Renal cortical epithelial cell (primary cell): Measurements from ENCODE around the gene TCF4. TPM values are rescaled to one million over a fixed set of nuclear protein-coding genes. Genes with fewer than 3 reads are reported as not detected.

ENCODE experiments used
- DNase-seq: peaks from one replicate; pipeline ENCODE4 v3.0.0-alpha.2; 2011; ENCODE audit warnings: low read depth
- total RNA-seq: library from RNA; depleted of rRNA; stranded (reverse); fragments of >200 nt; gene quantifications from 2 replicates; pipeline ENCODE4 v1.2.3, GENCODE V29; 2014

Gene TCF4
- total RNA-seq, 1 donor from 2014 or later, result 11.0 TPM

DNA sequence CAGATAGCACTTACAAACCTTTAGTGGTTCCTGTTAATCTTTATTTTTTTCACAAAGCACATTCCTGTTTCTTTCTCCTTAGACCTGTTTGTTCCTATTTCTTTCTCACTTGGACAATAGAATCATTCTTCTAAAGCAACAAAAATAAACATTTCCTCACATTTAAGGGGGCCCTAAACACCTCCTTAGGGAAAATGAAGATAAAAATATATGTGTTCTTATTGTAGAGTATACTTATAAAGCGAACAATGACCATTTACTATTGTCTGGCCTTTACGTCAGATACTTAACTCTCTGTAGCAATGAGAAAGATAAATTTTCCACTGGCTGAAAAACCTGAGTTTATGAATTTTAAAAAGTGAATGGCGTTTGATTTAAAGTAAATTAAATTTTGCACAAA lies 234.6 kb downstream of the TCF4 start:
- no peak for DNase-seq

DNA sequence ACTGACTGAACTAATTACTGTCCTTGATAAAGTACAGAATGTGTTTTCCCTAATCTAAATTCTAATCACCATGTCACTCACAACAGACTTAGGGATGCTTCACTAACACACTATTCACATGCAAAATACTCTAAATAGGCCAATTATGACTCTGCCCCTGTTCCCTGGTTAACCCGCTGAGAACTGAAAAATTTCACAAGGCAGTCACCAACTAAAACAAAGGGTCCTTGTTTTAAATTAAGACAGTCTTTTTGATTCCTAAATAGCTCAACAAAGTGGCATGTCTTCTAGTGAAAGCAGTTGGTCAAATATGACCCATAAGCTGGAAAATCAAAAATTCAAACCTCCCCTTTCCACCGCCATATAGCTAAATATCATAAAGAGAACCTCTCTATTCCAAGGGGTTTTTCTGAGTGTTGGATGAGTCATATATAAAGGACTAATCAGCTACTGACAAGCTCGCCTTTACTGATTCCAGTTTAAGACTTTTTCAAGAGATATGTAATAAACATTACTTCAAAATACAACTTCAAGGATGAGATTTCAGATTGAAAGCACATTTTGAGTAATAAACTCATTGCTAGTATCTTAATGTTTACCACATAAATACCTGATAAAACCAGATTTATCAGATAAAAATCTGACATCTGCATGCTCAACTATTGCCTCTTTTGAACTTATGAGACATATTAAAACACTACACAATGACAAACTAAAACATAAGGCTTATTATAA lies 235.8 kb downstream of the TCF4 start:
- no peak for DNase-seq

DNA sequence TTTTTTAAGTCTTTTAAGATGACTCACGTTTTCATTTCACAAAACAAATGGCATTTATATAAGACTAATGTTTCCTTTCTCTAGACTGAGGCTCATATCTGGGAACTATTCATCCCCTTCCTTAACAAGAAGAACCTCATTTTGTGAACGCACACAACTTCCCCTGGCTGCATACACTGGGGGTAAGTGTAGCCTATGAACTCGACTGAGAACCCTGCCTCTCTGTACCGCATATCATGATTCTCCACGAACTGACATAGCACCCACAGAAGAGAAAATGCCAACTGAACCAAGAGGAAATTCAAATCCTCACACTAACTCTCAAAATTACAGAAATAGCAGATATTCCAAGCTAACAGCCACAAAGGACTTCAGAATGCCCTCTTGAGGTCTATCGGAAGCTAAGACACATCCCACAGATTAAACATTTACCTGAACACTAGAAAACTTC lies 236.7 kb downstream of the TCF4 start:
- DNase-seq, result peak; percentile 41

DNA sequence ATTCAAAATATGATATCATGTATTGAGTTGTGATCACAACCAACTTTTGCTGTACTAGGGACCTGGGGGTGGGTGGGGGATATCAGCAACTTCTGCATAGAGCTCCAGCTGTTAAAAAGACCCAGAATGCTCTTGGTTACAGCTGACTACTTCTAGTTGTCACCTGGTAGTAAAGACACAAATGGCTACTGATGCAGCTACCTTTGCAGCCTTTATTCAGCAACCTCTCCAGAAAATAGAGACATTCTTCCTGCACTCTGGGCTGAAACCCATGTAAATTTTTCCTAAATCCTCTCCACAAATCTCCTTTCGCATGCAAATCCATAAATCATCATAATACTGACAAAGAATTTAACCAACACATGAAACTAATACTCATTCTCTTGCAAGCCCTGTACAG lies 238.3 kb downstream of the TCF4 start:
- DNase-seq, result no peak

DNA sequence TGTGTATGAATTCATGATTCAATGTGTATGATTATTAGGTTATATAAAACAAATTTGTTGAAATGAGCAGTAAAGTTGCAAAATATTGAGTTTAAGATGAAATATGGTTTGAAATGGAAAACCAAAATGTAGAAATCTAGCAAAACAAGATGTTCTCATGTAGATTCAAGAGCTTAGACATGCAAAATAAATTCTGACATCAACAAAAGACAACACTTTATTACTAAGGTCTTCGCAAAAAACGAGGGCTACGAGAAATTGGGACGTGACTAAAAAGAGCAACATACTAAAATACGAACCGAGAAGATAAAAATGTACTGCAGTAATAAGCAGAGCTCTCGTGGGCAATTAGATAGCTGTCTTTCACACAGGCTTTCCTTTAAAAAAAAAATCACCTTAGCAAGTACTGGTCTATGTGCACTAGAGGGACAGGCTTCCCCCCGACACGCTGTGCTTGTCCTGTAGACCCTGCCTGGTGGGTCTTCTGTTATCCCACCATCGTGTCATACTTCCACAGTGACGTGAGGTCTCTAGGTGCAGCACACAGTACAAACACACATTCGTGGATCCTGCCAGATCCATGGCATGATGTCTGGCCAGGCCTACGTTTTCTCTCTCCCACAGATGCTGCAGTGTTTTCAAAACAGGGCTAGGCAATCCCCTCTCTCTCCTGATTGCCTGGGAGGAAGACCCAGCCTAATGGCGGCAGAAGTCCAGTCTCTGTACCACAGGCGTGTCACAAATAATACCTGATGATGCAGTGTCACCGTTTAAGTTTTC lies 240.8 kb downstream of the TCF4 start:
- no peak for DNase-seq

DNA sequence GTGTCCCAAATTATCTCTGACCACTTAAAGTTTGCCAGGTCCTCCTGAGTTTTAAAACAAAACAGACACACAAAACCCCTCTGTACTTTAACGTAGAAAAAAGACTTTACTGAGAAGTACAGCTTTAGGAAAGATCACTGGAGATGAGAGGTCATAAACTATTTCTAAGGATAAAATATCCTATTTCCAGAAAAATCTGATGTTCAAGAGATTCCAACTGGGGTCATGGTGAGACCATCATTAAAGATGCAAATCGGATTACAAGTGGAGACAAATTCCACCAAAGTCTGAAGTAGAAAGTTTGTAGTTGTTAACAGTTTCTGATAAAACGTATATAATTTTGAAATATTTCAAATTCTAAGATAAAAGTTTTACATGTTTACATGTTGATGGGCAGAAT lies 241.6 kb downstream of the TCF4 start:
- no peak for DNase-seq

DNA sequence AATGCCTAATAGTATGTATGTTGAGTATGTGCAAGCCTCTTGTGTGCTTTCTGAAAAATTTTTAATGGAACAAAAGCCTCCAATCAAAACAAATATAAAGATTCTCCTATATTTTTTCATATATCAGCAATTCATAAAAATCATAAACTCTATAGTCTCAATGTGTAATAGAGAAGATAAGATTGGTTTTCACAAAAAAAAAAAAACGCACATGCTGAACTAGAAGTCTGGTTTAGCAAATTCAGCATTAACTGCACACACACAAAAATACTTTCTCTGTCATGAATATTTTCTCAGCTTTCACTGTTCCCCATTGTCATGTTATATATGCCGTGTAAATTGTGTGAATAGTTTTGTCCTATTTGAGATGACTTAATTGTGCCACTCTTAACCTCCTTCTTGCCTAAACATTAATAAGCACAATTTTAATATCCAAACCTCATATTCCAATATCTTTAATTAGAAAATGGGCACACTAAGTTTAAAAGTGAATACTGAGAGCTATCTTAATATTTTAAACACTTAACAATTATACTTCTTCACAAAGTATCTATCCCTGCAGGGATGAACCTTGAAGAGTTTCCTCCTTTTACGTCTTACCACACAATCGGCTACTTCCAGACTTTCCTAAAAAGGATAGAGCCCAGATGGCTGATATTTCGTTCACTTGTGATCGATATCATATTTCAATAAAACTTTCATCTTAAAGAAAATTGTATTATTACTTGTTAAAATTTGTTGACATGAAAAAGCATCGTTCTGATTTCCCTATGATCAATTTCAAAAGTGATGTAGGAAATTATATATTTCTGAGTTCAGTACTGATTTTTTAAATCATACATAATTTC lies 242.7 kb downstream of the TCF4 start:
- no peak for DNase-seq

DNA sequence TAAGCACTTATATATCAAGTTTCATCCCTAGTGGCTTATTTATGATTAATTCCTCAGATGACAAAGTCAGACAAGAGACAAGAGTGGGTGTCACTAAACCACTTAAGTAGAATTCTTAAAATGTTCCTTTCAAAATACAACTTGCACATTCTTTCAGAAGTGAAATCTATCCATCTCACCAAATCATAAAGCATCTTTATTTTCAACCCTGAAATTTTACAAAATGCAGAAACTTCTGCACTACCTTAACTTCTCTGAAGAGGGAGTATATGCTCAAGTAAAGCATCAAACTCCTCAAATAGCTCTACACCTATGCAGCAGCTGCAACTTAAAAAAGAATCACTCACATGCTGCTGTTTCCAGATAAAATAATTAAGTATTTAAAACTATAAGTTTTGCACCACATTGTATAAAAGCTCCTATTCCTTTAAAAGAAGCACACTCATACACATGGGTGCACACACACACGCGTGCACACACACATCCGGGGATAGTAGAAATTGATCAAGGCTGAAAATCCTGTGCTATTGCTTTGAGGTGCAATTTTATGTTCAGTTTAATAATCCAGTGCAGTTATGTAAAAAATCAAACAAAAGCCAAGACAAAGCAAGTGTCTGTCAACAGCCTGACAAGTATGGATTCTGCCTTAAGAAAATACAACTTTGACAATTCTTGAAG lies 244.5 kb downstream of the TCF4 start:
- DNase-seq, result peak; percentile 47

DNA sequence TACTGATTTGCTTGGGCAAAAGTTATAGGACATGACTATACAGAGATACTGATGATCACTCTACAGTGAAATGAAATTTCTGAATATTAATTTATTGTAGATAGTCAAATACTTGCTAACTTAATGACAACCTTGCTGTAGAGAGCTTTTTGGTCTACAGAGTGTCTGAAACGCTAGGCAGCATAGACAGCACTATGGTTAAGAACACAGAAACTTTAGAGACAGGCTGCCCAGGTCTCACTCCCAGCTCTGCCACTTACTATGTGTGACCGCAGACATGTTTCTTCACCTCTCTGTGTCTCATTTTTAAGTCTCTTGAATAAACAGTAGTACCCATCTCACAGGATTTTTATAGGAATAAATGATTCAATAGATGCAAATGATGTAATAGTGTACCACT lies 247.0 kb downstream of the TCF4 start:
- DNase-seq, result no peak

DNA sequence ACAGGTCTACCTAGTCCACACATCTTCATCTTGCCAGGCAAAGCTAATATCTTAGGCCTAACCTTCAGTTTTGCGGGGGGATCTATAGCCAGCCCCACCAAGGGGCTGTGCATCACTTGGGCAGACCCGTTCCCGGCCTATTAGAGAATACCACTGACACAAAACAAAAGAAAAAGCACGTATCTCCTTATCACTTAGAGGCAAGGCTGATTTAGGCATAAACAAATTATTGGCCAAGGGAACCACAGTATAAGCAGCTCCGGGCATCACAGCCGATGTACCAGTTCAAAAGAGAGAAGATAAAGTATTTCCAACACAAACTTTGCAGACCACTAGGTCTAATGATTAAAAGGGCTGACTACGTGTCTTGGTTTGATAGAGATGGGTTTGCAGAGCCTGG lies 248.0 kb downstream of the TCF4 start:
- no peak for DNase-seq

DNA sequence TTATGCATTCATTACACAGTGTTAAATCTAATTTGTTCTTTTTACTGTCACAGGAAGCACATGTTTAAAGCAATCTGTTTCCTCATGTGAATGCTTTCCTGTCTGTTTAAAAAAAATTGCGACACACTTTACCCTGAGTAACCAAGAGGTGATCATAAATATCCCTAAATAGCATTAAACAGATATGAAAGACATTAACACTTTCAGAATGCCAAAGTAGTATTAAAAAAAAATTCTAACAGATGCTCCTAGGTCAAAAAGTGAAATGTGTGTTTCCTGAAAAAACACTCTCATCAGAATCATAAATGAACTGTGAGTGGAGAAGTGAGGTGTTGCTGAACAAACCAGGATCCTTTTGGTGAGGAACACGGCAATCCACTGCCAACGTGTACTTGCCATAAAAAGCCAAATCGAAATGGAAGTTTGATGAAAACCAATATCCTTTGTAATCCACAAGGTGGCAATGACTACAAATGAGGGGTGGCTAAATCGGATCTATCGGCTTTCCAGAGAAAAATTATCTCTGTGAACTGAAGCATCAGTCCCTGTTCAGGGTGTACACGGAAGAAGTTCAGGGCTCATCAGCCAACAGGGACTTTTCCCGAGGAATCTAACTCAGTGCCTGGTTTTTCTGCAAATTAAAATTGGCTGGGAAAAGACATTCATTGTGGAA lies 248.9 kb downstream of the TCF4 start:
- DNase-seq, result no peak

DNA sequence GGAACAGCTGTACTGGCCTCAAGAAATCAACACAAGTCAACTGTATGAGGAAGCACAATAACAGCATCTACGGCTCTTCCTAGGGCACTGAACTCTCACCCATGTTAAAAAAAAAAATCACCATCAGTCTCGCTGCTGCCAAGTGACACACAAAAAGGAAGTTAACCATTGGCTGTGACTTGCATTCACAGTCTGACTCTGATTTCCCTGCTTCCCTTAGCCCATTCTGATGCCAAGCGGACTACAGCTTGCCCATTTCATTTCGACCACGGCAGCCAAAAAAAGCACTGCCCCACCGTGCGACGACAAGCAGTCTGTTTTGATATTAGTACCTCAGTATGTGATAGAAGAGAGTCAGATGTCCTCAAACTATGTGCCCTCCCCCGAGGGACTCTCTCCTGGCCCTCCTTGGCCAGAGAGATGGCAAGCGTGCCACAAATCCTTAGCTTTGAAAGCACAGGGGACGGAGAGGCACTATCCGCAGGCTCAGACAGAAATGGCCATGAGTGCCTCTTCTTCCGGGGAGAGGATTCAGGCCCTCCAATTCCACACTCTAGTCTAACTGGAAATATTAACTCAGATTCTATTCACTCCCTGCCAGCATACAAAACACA lies 250.0 kb downstream of the TCF4 start:
- no peak for DNase-seq

DNA sequence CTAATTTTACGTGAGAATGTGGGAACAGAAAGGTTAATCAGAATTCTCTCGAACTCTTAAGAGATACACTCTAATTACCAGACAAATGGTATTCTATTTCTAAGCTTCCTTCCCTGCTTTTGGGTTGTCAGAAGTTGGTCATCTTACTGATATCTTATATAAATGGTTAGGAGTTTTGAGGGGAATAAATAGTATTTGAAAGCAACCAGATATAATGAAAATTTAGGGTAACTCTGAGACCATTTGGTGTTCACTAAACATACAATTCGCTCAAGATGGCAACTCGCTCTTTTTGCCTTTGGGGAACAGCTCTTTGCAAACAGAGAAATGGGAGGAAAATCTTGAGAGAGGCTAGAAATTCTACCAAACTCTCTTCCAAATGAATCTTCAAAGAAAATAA lies 250.9 kb downstream of the TCF4 start:
- no peak for DNase-seq

DNA sequence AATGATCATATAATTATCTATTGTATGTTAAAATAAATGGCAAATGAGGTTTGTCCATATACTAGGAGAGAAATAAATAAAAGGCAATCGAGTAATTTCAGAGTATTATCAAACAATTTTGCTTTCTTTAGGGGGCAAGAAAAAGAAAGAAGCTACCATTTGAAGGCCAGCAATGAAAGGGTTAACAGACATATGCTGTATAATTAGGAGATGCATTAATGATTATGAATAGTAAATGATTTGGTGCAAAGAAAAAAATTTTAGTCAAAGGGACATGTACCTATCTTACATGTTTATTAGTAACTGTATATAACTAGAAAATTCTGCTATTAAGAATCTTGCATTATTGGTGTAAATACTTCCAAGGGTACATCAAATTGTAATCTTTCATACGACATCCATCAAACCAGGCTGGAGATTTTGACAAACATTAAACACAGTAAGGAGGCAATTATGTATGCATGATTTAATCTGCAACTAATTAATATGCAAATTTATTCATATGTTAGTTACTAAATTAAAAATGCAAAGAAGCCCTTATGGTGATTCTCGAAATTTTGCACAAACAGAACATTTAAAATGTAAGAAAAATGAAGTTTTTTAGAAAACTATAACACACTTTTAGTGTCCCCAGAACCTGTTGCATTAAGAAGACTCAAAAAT lies 251.4 kb downstream of the TCF4 start:
- DNase-seq, result no peak

DNA sequence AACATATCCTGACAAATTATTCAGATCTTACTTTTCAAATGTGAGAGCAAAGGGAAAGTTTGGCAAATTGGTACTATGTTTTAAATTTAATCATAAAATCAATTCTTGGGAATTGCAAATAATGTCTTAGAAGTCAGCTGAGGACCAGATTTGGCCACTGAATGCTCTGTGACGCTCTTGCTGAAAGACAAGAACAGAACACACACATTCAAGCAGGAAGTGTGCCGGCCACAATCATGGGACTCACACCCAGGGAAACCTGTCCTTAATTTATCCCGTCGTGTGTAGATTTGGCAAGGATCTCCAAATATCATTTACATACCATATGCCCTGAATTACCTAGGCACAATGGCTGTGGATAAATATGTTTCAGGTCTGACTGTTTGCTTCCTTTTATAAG lies 253.1 kb downstream of the TCF4 start:
- no peak for DNase-seq

DNA sequence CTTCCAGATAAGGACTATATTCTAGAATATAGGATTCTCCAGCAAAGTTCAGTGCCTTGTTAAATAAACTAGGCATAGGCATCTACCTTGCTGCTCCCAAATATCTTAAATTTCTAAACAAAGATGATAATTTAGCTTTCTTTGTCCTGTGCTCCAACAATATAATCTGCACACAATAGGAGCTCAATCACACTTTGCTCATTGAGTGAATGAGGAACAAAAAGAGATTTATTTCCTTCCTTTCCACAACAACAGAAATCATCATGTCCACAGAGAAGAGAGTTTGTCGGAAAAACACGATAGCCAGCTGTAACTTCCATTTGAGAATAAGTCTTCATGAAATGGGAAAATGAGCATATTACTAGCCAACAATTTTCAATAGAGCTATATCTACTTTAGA lies 256.7 kb downstream of the TCF4 start:
- no peak for DNase-seq

DNA sequence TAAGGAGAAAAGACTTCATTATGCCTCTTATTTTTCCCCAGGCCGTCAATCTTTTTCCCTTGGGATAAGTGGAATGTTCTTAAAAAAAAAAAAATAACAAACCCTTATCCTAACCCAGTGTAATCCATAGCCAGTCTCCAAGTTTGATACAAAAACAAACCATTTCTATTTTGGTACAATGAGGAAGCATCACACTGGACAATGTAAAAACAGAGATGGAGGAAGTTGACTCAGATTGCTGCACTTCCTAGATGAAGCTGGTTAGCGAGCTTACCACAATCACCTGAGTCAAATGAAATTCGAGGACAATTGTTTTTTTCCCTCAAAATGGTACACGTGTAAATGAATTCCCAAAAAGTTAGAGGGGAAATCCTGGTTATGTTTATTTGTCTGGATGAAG lies 259.7 kb downstream of the TCF4 start:
- no peak for DNase-seq

DNA sequence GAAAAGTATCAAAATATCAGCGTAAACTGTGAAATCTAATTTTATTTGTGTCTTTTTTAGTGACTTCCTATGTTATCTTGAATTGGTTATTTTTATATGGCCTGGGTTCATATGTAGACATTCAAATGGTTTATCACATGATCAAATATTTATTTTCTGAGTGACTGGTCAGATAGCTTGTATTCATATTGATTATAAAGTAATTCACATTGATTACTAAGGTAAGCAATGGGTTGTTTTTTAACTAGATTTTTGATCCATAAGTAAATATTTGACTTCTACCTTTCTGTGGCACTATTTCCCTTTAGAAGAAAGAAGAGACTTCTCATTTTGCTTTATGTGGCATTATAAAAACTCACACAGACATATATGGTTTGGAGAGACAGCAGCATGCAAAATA lies 260.5 kb downstream of the TCF4 start:
- DNase-seq, result no peak

DNA sequence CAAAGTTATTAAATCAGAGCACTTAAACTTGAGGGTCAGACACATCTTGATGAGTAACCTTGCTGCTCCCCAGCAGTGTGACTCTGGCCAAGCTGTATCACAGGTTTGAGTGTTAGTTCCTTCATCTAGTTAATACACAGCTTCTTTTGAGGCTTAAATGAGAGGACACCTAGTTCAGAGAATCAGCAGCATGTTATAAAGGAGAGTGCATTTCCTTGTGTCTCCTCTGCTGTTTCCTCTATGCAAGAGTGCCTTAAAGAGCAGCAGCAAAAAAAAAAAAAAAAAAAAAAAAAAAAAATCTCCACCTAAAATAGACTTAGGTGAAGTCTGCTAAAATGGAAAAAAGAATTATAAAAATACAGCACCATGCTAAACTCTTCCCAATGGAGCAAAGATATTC lies 261.9 kb downstream of the TCF4 start:
- no peak for DNase-seq

DNA sequence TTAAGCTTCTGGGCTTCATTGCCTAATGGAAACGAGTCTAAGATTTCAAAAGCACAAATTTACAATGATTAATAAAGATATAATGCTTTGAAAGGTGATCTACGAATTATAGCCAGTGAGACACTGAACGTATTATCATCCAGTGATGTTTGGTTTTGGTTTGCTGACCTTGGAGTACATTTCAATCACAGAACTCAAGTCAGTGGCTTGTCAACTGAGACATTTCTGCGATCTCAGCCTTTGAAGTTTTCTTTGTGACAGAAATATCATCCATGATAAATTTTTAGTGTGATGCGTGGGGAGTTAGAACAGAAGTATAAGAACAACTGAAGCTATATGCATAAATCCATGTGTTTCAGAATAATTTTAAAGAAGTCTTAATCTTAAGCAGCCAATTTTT lies 263.8 kb downstream of the TCF4 start:
- no peak for DNase-seq
